ENCODE measurements around the gene BLMH. TPM values are rescaled to one million over a fixed set of nuclear protein-coding genes. Genes with fewer than 3 reads are reported as not detected.

Gene BLMH, protein sequence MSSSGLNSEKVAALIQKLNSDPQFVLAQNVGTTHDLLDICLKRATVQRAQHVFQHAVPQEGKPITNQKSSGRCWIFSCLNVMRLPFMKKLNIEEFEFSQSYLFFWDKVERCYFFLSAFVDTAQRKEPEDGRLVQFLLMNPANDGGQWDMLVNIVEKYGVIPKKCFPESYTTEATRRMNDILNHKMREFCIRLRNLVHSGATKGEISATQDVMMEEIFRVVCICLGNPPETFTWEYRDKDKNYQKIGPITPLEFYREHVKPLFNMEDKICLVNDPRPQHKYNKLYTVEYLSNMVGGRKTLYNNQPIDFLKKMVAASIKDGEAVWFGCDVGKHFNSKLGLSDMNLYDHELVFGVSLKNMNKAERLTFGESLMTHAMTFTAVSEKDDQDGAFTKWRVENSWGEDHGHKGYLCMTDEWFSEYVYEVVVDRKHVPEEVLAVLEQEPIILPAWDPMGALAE
- total RNA-seq: 26.8 and 33.9 TPM in 2 replicates

DNA sequence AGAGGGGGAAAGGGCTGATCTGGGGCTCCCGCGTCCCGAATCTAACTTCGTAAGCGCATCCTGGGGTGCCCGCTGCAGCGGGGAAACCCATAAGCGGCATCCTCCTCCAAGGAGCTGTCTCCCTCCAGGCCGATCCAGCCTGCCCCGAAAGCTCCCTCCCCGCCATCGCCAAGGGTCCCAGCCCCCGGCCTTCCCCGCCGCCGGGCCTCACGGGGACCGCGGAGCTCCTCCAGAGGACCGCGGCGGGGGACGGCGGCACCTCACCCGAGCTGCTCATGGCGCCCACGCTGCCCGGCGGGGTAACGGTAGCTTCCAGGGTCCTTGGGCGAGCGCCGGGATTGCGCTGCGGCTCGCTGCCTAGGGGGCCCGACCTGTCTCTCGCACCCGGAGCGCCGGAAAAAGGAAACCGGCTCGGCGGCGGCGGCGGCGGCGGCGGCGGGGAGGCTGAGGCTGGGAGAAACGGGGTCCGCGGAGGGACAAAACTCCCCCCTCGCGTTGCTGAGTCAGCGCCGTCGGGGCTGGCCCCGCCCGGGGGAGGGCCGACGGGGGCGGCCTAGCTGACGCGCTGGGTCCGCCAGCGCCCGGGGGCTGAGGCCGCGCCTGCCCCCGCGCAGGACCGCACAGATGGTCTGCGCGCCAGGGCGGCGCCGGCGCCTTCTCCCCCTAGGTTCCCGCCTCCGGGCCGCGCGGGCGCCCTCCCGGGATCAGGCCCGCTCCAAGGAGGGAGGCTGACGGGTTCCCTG is at the start of gene BLMH:
BLMH (minus strand) TSS at position 402 of the 743 bp plus-strand sequence; CDS start at position 277, 125 bp downstream.

DNA sequence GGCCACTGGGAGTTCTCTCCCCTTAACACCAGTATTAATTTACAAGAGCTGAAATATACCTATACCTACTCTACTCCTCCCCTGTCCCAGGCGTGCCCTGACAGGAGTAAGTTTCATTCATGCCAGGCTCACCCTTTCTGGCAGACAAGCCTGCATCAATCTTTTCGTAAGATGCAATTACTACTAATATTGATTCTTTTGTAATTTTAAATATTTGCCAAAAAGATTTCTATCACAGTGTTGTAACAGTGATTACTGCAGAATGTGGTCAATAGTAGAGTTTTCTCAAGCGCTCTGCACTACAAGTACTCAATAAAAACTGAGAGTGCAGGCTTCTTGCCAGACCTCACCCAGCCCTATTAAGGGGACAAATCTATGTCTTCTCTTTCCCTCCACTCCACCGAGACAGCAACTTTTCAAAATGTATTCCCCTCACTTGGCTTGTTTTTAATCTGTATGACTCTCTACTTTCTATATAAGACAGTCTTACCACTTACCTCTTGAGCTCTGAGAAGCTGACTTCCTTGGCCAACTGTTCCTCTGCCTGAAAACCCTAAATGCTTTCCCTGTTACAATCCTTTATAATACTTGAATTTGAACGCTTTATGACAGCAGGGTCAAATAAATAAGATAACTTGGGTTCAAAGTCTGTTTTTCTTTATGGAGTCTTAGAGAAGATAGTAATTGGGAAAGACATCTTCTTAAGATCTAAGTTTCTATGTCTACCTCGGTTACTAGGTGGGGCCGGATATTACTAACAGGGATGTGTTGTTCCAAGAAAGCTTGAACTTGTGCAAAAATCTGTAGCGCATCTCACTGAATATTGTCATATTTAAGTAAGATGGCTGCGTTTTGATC is 42.0 kb upstream of the BLMH start, which contains the start of gene TMIGD1:
TMIGD1 (minus strand) TSS at position 555 of the 858 bp plus-strand sequence. CDS start 1,924 bp downstream, outside the sequence.

DNA sequence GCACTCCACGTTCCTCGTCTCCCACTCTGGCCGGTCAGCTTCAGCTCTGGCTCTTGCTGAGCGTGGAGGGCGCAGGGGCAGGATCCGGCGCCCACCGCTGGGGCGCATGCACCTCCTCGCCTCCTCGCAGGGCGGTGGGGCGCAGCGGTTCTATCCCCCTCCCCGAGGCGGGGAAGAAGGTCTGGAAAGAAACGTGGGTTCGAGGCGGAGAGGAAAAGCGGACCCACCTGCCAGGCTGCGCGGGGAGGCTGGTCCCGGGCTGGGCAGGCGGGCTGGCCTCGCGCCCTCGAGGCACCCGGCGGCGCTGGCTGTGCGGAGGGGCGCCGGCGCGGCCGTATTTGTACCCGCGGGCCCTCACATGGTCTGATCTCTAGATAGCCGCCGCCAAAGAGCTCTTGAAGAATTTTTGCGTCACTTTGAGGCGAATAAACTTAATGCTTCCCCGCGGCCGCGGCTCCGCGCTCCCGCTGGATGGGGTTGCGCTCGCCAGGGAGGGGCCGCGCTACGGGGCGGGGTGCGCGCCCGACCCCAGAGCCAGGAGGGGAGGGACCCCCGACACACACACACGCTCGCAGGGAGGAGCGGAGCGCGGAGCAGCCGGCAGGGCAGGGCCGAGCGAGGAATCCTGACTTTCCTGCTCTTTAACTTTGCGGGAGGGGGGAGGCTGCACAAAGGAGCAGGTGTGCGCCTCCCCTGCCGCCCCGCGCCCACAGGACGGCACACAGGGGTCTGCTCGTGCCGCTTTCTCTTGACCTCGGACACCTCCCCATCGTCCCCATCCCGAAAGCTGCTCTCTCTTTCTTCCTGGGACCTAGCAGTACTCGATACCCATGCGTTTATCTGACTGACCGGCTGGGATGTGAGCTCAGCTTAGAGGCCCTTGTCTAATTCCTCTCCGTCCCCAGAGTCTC is 56.1 kb downstream of the BLMH start, which contains the start of gene SLC6A4:
SLC6A4 (minus strand) TSS at position 312 of the 911 bp plus-strand sequence. CDS start 13,739 bp downstream, outside the sequence.

Other genes with a start within 250 kb of the BLMH start
- 11.6 and 13.9 TPM in 2 replicates for gene NSRP1, start 175.1 kb downstream of the BLMH start, total RNA-seq
- gene SLC6A4, start 56.2 kb downstream of the BLMH start, total RNA-seq: 0.40 and 1.6 TPM in 2 replicates
- not detected in 2 replicates for gene TMIGD1, start 42.1 kb upstream of the BLMH start, total RNA-seq
- 121 and 152 TPM in 2 replicates for gene CPD, start 87.0 kb upstream of the BLMH start, total RNA-seq
- gene GOSR1, start 185.5 kb upstream of the BLMH start, total RNA-seq: 24.4 and 31.6 TPM in 2 replicates

All from aortic smooth muscle cell (primary cell).